GM12878 (cell line): ENCODE results near the gene CLEC16A. TPM values are rescaled to one million over a fixed set of nuclear protein-coding genes. Genes with fewer than 3 reads are reported as not detected.

Experiments used
- ATAC-seq: fragments of 200-7000 bp; cut with Tn5 transposase; 3 replicates; pipeline ENCODE4 v1.9.1; 2020; ENCODE audit warnings: mild to moderate bottlenecking, moderate library complexity
- BruUV-seq: library from RNA; stranded (reverse); fragments of 400-500 nt; replicated peaks from 2 replicates; lab custom pipeline; 2021; lab: Mats Ljungman, UMichigan
- CTCF ChIA-PET: fragments of 300-600 bp; sonication (Branson Sonifier 250); formaldehyde crosslinking; extraction: SDS; loops from one replicate; lab custom pipeline; 2021; ENCODE audit warnings: inconsistent platforms; lab: Yijun Ruan, JAX
- POLR2A ChIA-PET: fragments of 350-600 bp; formaldehyde crosslinking; extraction: SDS; loops from one replicate; lab custom pipeline; 2021; ENCODE audit warnings: inconsistent platforms; lab: Charles Lee
- RAD21 ChIA-PET: fragments of 300-600 bp; sonication (Branson Sonifier 250); formaldehyde crosslinking; loops from one replicate; lab custom pipeline; 2023; ENCODE audit warnings: antibody characterized with exemption; ENCODE audit not compliant: unreplicated experiment; lab: Charles Lee
- SMC1A ChIA-PET: fragments of 300-600 bp; sonication (Branson Sonifier 250); formaldehyde crosslinking; loops from one replicate; lab custom pipeline; 2023; ENCODE audit not compliant: unreplicated experiment, uncharacterized antibody; lab: Charles Lee
- DNase-seq: peaks from one replicate; pipeline ENCODE4 v3.0.0-alpha.2; 2011; ENCODE audit warnings: low read depth, low spot score
- FAIRE-seq: peaks from 3 replicates; lab custom pipeline; 2011; peaks lifted over from hg19 to GRCh38; lab: Jason Lieb, UNC
- H2AFZ ChIP-seq: 2 replicates; pipeline ENCODE4 v1.6.0; 2011; ENCODE audit warnings: low read depth, low read length, control low read depth; ENCODE audit not compliant: control insufficient read depth
- H3K27ac ChIP-seq: 2 replicates; pipeline ENCODE4 v1.5.1; 2011; ENCODE audit warnings: control low read depth; ENCODE audit not compliant: control insufficient read depth, insufficient read depth
- H3K27me3 ChIP-seq, 2 experiments: replicated peaks in 1 of 2; 2 replicates each; pipeline versions ENCODE4 v1.6.0 to v1.6.1; 2011; ENCODE audit warnings: low read length in 1 of 2; ENCODE audit not compliant: control insufficient read depth in 2 of 2, insufficient read depth in 2 of 2
- H3K36me3 ChIP-seq, 2 experiments: 2 replicates each; pipeline ENCODE4 v1.5.1; 2011; ENCODE audit warnings: low read length in 1 of 2; ENCODE audit not compliant: control insufficient read depth in 2 of 2, insufficient read depth in 2 of 2
- H3K4me1 ChIP-seq: 2 replicates; pipeline ENCODE4 v1.6.1; 2011; ENCODE audit warnings: mild to moderate bottlenecking, low read length, moderate library complexity, mixed read lengths; ENCODE audit not compliant: control insufficient read depth, insufficient read depth
- H3K4me2 ChIP-seq: 2 replicates; pipeline ENCODE4 v1.6.0; 2011; ENCODE audit warnings: control low read depth; ENCODE audit not compliant: control insufficient read depth, insufficient read depth
- H3K4me3 ChIP-seq: fragments of 200-600 bp; sonication (generic); 2 replicates; pipeline ENCODE4 v1.5.1; 2016
- H3K79me2 ChIP-seq: 2 replicates; pipeline ENCODE4 v1.6.0; 2011; ENCODE audit warnings: low read length; ENCODE audit not compliant: control insufficient read depth, insufficient read depth
- H3K9ac ChIP-seq: 2 replicates; pipeline ENCODE4 v1.8.0; 2011; ENCODE audit warnings: low read length, control low read depth, mixed read lengths; ENCODE audit not compliant: control insufficient read depth, insufficient read depth
- H3K9me3 ChIP-seq: replicated peaks from 3 replicates; pipeline ENCODE4 v1.5.1; 2011; ENCODE audit warnings: mild to moderate bottlenecking, low read length; ENCODE audit not compliant: control insufficient read depth, insufficient read depth
- H4K20me1 ChIP-seq: 2 replicates; pipeline ENCODE4 v1.6.0; 2011; ENCODE audit not compliant: control insufficient read depth, insufficient read depth
- IKZF1 ChIP-seq: fragments of 450-650 bp; conservative IDR thresholded peaks from 2 replicates; pipeline ENCODE4 v1.6.1; 2017; ENCODE audit warnings: antibody characterized with exemption, mild to moderate bottlenecking
- KAT2A ChIP-seq: conservative IDR thresholded peaks from 2 replicates; pipeline ENCODE4 v1.6.1; 2011; ENCODE audit warnings: low read depth, low read length; ENCODE audit not compliant: control insufficient read depth
- MAX ChIP-seq: IDR thresholded peaks from 2 replicates; pipeline ENCODE4 v1.6.1; 2012; ENCODE audit warnings: low read depth, low read length, improper control_type of control experiment
- MEF2B ChIP-seq: fragments of 450-650 bp; IDR thresholded peaks from 2 replicates; pipeline ENCODE4 v1.6.1; 2018; ENCODE audit warnings: mild to moderate bottlenecking, moderate library complexity; ENCODE audit not compliant: partially characterized antibody, poor library complexity, severe bottlenecking
- NR2C1 ChIP-seq: fragments of 450-650 bp; IDR thresholded peaks from 2 replicates; pipeline ENCODE4 v1.6.1; 2017; ENCODE audit warnings: antibody characterized with exemption, mild to moderate bottlenecking, moderate library complexity
- SKIL ChIP-seq: fragments of 450-650 bp; IDR thresholded peaks from 2 replicates; pipeline ENCODE4 v1.6.1; 2017; ENCODE audit warnings: mild to moderate bottlenecking, low read depth, inconsistent platforms; ENCODE audit not compliant: poor library complexity, severe bottlenecking
- SMAD5 ChIP-seq: IDR thresholded peaks from 2 replicates; pipeline ENCODE4 v1.6.1; 2016; ENCODE audit warnings: antibody characterized with exemption, low read depth
- SMARCA5 ChIP-seq: fragments of 450-650 bp; IDR thresholded peaks from 2 replicates; pipeline ENCODE4 v1.6.1; 2017; ENCODE audit warnings: mild to moderate bottlenecking
- SP1 ChIP-seq: IDR thresholded peaks from one replicate; pipeline ENCODE4 v1.6.1; 2011; ENCODE audit warnings: low read depth, low read length
- USF2 ChIP-seq: IDR thresholded peaks from 2 replicates; pipeline ENCODE4 v1.6.1; 2011; ENCODE audit warnings: low read depth, low read length, improper control_type of control experiment, borderline replicate concordance
- WGBS: methylation state at CpG from one replicate; pipeline ENCODE4 v1.1.6; 2016; ENCODE audit warnings: low lambda C conversion rate; ENCODE audit not compliant: insufficient replicate concordance, insufficient coverage; ENCODE audit errors: missing lambda C conversion rate; 5-methylcytosine and 5-hydroxymethylcytosine counted together
- in situ Hi-C: fragments of 300-500 bp; cut with MboI; formaldehyde crosslinking; loops from 9 replicates; pipeline ENCODE4 v1.14.3; 2018; ENCODE audit warnings: mixed read lengths
- intact Hi-C: fragments of 100-400 bp; cut with micrococcal nuclease; formaldehyde crosslinking; loops from one replicate; pipeline ENCODE4 v1.14.2; 2022; ENCODE audit not compliant: unreplicated experiment
- polyA plus RNA-seq, 11 experiments: library from polyadenylated mRNA; depleted of rRNA in 4 of 11; unstranded in 6 of 11; stranded (reverse) in 5 of 11; fragments of >200 nt; fragmentation: Nextera tagmentation in 4 of 11; fragmentation: Illumina TruSeq in 1 of 11; extraction: Ambion mirVana in 4 of 11; extraction: Trizol in 1 of 11; gene quantifications; 1 replicate in 1 of 11; 2 replicates in 10 of 11; pipeline versions ENCODE4 v1.2.1 to v1.2.3, GENCODE V29; 2011 to 2016; ENCODE audit warnings: inconsistent platforms in 2 of 11, missing spikeins in 2 of 11, low read depth in 1 of 11
- total RNA-seq, 4 experiments: library from RNA; depleted of rRNA in 3 of 4; stranded (reverse); fragments of >200 nt in 3 of 4; fragmentation: Illumina TruSeq in 1 of 4; extraction: Trizol in 1 of 4; gene quantifications; 2 replicates each; pipeline versions ENCODE4 v1.2.1 to v1.2.3, GENCODE V29; 2013 to 2021

CLEC16A gene
- total and polyA plus RNA-seq, 10 of the 15 experiments (the other 5 are each of a cell fraction or from before 2014, with no cell fraction given), result 1.5 to 28.8 (median 19.2) TPM

GRCh38 chr16:11170201-11170600, 225.8 kb downstream of the CLEC16A start:
- Histone ChIP-seq H3K79me2 (no peaks in the 10 kb centered on the region), H3K36me3 (peaks cover 0 to 13% of the 10 kb centered on the region in 2 experiments; a peak in 3 of 4 replicates), H3K9ac (no peak overlapping the region), H2AFZ (no peak overlapping the region), H3K4me3 (no peak overlapping the region), H3K4me2 (no peak overlapping the region), H3K27ac (no peak overlapping the region), H3K9me3 (no peaks in the 10 kb centered on the region), H3K4me1 (peaks cover 23% of the 10 kb centered on the region), H4K20me1 (no peaks in the 10 kb centered on the region), H3K27me3 (no peaks in the 10 kb centered on the region; a peak in 1 of 4 replicates)
- BruUV-seq, result no TSS peak
- FAIRE-seq (no peak), ATAC-seq (no peak), DNase-seq (no peak)
- ChIA-PET RAD21 (no interaction called here), CTCF (interaction anchor here (1.3 kb wide), 1 partner anchor 65 kb away, joined by 3 read pairs; no protein-coding TSS in a partner anchor), SMC1A (no interaction called here)
- in situ Hi-C loops (no loop called here), intact Hi-C loops (no loop called here)
- TF ChIP-seq SP1 (no peak), MEF2B (peak; percentile 36)
- TF ChIP-seq, all 136 proteins: peak for 1
- POLR2A ChIA-PET, result no interaction called here
- WGBS, result 69% methylated on average over 7 of the region's 7 CpGs

GRCh38 chr16:11170696-11171447, 226.5 kb downstream of the CLEC16A start:
- no TSS peak for BruUV-seq
- Histone ChIP-seq H3K36me3 (peaks cover 0 to 13% of the 10 kb centered on the region in 2 experiments; a peak in 3 of 4 replicates), H3K9me3 (no peaks in the 10 kb centered on the region), H3K4me1 (peaks cover 30% of the 10 kb centered on the region), H2AFZ (no peak overlapping the region), H4K20me1 (no peaks in the 10 kb centered on the region), H3K9ac (no peak overlapping the region), H3K27me3 (no peaks in the 10 kb centered on the region; a peak in 1 of 4 replicates), H3K79me2 (no peaks in the 10 kb centered on the region), H3K4me3 (no peak overlapping the region), H3K27ac (no peak overlapping the region), H3K4me2 (no peak overlapping the region)
- SMC1A ChIA-PET, result interaction anchor here (1.0 to 1.1 kb wide), 2 partner anchors 11 to 93 kb away, joined by 4 to 6 read pairs; no protein-coding TSS in a partner anchor
- DNase-seq (no peak), FAIRE-seq (no peak), ATAC-seq (no peak)
- RAD21 ChIA-PET, result interaction anchor here (1.1 kb wide), 1 partner anchor 12 kb away, joined by 3 read pairs; no protein-coding TSS in a partner anchor
- WGBS, result 87% methylated on average over 19 of the region's 19 CpGs
- intact Hi-C loops (no loop called here), in situ Hi-C loops (no loop called here)
- POLR2A ChIA-PET, result interaction anchor here (0.7 to 1.3 kb wide), 2 partner anchors 12 to 76 kb away, joined by 3 to 4 read pairs; no protein-coding TSS in a partner anchor
- CTCF ChIA-PET, result interaction anchor here (0.8 to 1.3 kb wide), 3 partner anchors 57 to 85 kb away, joined by 3 to 4 read pairs (median 3); partner anchors contain the start of gene SOCS1
- TF ChIP-seq MAX (no peak), USF2 (no peak), SMARCA5 (no peak), NR2C1 (no peak), SKIL (no peak), IKZF1 (no peak), SMAD5 (no peak), KAT2A (no peak)
